ENCODE data around the gene ZNF358.

GRCh38 chr19:7488736-7489353 is 27.1 kb upstream of the ZNF358 start, which contains the start of gene PEX11G:
- no peak for TF ChIP-seq CTCF (IDR thresholded peaks at IDR 0.05 in 4 of 5, conservative IDR thresholded peaks at IDR 0.05 in 1 of 5)
- peak; percentile 52 to 62 for TF ChIP-seq POLR2A (IDR thresholded peaks at IDR 0.05)
